Stimulated activated CD4-positive, alpha-beta T cell treated with anti-CD3 and anti-CD28 coated beads, Interleukin-12 subunit alpha, Interleukin-12 subunit beta, amount 100 ng/mL, for 4 hours (primary cell): Measurements from ENCODE around the gene AIRE.

ENCODE experiments used
- DNase-seq: peaks from one replicate; pipeline ENCODE4 v3.0.0-alpha.2; 2020

The AIRE gene

GRCh38 chr21:44325386-44326271 is 40.0 kb downstream of the AIRE start:
- no peak for DNase-seq

- DNase-seq: no peak
These were observed 40.6 kb downstream of the AIRE start for GRCh38 chr21:44326272-44326647.

- no peak for DNase-seq
These were observed 41.3 kb downstream of the AIRE start for GRCh38 chr21:44326716-44327602.

GRCh38 chr21:44327603-44327974 is 41.9 kb downstream of the AIRE start:
- no peak for DNase-seq

- DNase-seq: no peak
These were observed 42.7 kb downstream of the AIRE start for GRCh38 chr21:44328242-44328895.

- DNase-seq: no peak
These were observed 43.6 kb downstream of the AIRE start for GRCh38 chr21:44329086-44329889.

- no peak for DNase-seq
These were observed 44.5 kb downstream of the AIRE start for GRCh38 chr21:44329971-44330681.

GRCh38 chr21:44330698-44331097 is 45.0 kb downstream of the AIRE start:
- DNase-seq: no peak

- DNase-seq: no peak
These were observed 45.5 kb downstream of the AIRE start for GRCh38 chr21:44331209-44331608.

- DNase-seq: no peak
These were observed 46.1 kb downstream of the AIRE start for GRCh38 chr21:44331650-44332307.

- no peak for DNase-seq
These were observed 46.7 kb downstream of the AIRE start for GRCh38 chr21:44332383-44332782.

GRCh38 chr21:44332965-44333364 is 47.3 kb downstream of the AIRE start:
- no peak for DNase-seq

- no peak for DNase-seq
These were observed 48.0 kb downstream of the AIRE start for GRCh38 chr21:44333509-44334328.

- no peak for DNase-seq
These were observed 48.8 kb downstream of the AIRE start for GRCh38 chr21:44334329-44335030.

- no peak for DNase-seq
These were observed 49.8 kb downstream of the AIRE start for GRCh38 chr21:44335266-44336059.

- no peak for DNase-seq
These were observed 51.8 kb downstream of the AIRE start for GRCh38 chr21:44337449-44337848.

- no peak for DNase-seq
These were observed 52.5 kb downstream of the AIRE start for GRCh38 chr21:44337941-44338895.
